ENCODE results near the gene APOL1. TPM values are rescaled to one million over a fixed set of nuclear protein-coding genes. Genes with fewer than 3 reads are reported as not detected.

APOL1 gene
- total and polyA plus RNA-seq, 2 donors (not counting 3 experiments of a cell fraction or from before 2014, with no cell fraction given), result 8.2 to 14.1 TPM

GRCh38 chr22:36213586-36213985 is 39.3 kb upstream of the APOL1 start:
- peaks cover 37 to 43% of the 10 kb centered on the region in 2 experiments for H3K27me3 ChIP-seq (ENCODE audit: control insufficient read depth in 2 of 2, insufficient read depth in 2 of 2, low read length in 2 of 2)
- no peak overlapping the region for H3K9ac ChIP-seq (replicated peaks; ENCODE audit: extremely low read depth, insufficient read depth, low read length)
- no peak overlapping the region for H3K4me2 ChIP-seq (ENCODE audit: insufficient read depth, low read length)
- H3K79me2 ChIP-seq (ENCODE audit: control insufficient read depth, insufficient read depth, low read length), result no peaks in the 10 kb centered on the region
- DNase-seq (ENCODE audit: low read depth, low spot score), result no peak
- H3K27ac ChIP-seq (ENCODE audit: insufficient read depth, low read depth, low read length), result no peak overlapping the region
- no TSS peak for BruUV-seq (replicated peaks)
- H4K20me1 ChIP-seq (replicated peaks; ENCODE audit: control insufficient read depth, extremely low read depth, insufficient read depth, low read length), result no peaks in the 10 kb centered on the region
- no peaks in the 10 kb centered on the region for H3K4me1 ChIP-seq (ENCODE audit: control insufficient read depth, extremely low read depth, insufficient read depth, low read length)
- TF ChIP-seq GATA2 (IDR thresholded peaks at IDR 0.05; ENCODE audit: insufficient read depth, insufficient read length, low read depth, low read length), result no peak
- no peak for TF ChIP-seq POLR2AphosphoS5 (IDR thresholded peaks at IDR 0.05; ENCODE audit: insufficient read depth, low read depth, low read length)
- no peak for TF ChIP-seq CTCF (IDR thresholded peaks at IDR 0.05; ENCODE audit: extremely low read depth in 1 of 2, insufficient read depth in 1 of 2, low read depth in 1 of 2, low read length in 2 of 2)
- no peak for TF ChIP-seq JUN (IDR thresholded peaks at IDR 0.05; ENCODE audit: borderline replicate concordance, insufficient read depth, insufficient read length, low read depth)
- TF ChIP-seq MAX (IDR thresholded peaks at IDR 0.05; ENCODE audit: insufficient read depth, insufficient read length), result no peak
- TF ChIP-seq MYC (IDR thresholded peaks at IDR 0.05; ENCODE audit: low read depth, low read length), result no peak
- no peak for TF ChIP-seq EZH2 (IDR thresholded peaks at IDR 0.05; ENCODE audit: borderline replicate concordance, low read depth, low read length, severe bottlenecking)
- no peak for TF ChIP-seq FOS (IDR thresholded peaks at IDR 0.05; ENCODE audit: borderline replicate concordance, insufficient read depth, low read length)
- no peak for TF ChIP-seq POLR2A (IDR thresholded peaks at IDR 0.05; ENCODE audit: low read depth, low read length)
- H3K36me3 ChIP-seq (ENCODE audit: control insufficient read depth in 2 of 2, extremely low read depth in 1 of 2, insufficient read depth in 2 of 2, low read length in 2 of 2), result no peaks in the 10 kb centered on the region
- no peak for FAIRE-seq
- no peaks in the 10 kb centered on the region for H3K9me1 ChIP-seq (replicated peaks; ENCODE audit: control insufficient read depth, extremely low read depth, insufficient read depth, low read length)
- dilution Hi-C loops (cut with MboI; ENCODE audit: extremely low pct_ligation_motif_present, low sequenced_read_pairs) (no loop called here), intact Hi-C loops (cut with micrococcal nuclease) (no loop called here)
- CTCF ChIA-PET, result interaction anchor here (1.2 kb wide), 1 partner anchor 64 kb away, joined by 3 read pairs; no protein-coding TSS in a partner anchor
- POLR2A ChIA-PET, result no interaction called here
- no peak overlapping the region for H3K4me3 ChIP-seq (replicated peaks in 1 of 3; ENCODE audit: insufficient read depth in 1 of 3, low read depth in 1 of 3, low read length in 3 of 3)
- no peak overlapping the region for H2AFZ ChIP-seq (ENCODE audit: low read depth, low read length)
- no peaks in the 10 kb centered on the region for H3K9me3 ChIP-seq (replicated peaks; ENCODE audit: control insufficient read depth, insufficient read depth, low read length)
